ENCODE results near the gene TFDP1. TPM values are rescaled to one million over a fixed set of nuclear protein-coding genes. Genes with fewer than 3 reads are reported as not detected.

TFDP1 gene
- polyA plus RNA-seq, 3 donors from 2014 or later = 25.2 to 39.3 (median 33.7) TPM

Other genes starting within 250 kb of the TFDP1 start
- gene GRTP1, start 220.6 kb upstream of the TFDP1 start, polyA plus RNA-seq = under 1 TPM in 1 of 3 donors, not detected in 2; 0.17 TPM
- gene ADPRHL1, start 131.3 kb upstream of the TFDP1 start, polyA plus RNA-seq = under 1 TPM in 2 of 3 donors, not detected in 1; 0.14 to 0.36 TPM
- 10 to 100 TPM in 1 of 3 donors, 1 to 10 TPM in 2; 7.4 to 23.0 (median 7.6) TPM for gene DCUN1D2, start 94.0 kb upstream of the TFDP1 start, polyA plus RNA-seq
- not detected for gene ATP4B, start 73.4 kb downstream of the TFDP1 start, polyA plus RNA-seq
- gene GRK1, start 82.5 kb downstream of the TFDP1 start, polyA plus RNA-seq = not detected
- not detected for gene TMEM255B, start 174.5 kb downstream of the TFDP1 start, polyA plus RNA-seq